8988T (cell line): ENCODE results near the gene PFN3.
A peak's percentile ranks its signal among the peaks of the same experiment; 100 is the strongest.

Source experiments
- DNase-seq: peaks from one replicate; pipeline ENCODE4 v3.0.0; 2011

Gene PFN3

GRCh38 chr5:177359451-177359851 is 41.0 kb downstream of the PFN3 start:
- no peak for DNase-seq

GRCh38 chr5:177358370-177358819 is 42.1 kb downstream of the PFN3 start:
- no peak for DNase-seq

GRCh38 chr5:177357459-177358351 is 42.8 kb downstream of the PFN3 start, which contains the start of gene RGS14:
RGS14 (plus strand) TSS chr5:177357924; CDS start chr5:177358025, 101 bp downstream.
- DNase-seq = no peak

GRCh38 chr5:177357146-177357458 is 43.4 kb downstream of the PFN3 start:
- no peak for DNase-seq

- DNase-seq = no peak
These were observed 43.7 kb downstream of the PFN3 start for GRCh38 chr5:177356746-177357145.

GRCh38 chr5:177355868-177356168 is 44.6 kb downstream of the PFN3 start:
- no peak for DNase-seq

GRCh38 chr5:177355162-177355867 is 45.1 kb downstream of the PFN3 start:
- DNase-seq = no peak

GRCh38 chr5:177354711-177355110 is 45.8 kb downstream of the PFN3 start:
- DNase-seq = no peak

GRCh38 chr5:177354256-177354655 is 46.2 kb downstream of the PFN3 start:
- DNase-seq = no peak

GRCh38 chr5:177353093-177353492 is 47.4 kb downstream of the PFN3 start:
- no peak for DNase-seq

GRCh38 chr5:177351392-177352329 is 48.8 kb downstream of the PFN3 start, which contains the start of gene LMAN2:
LMAN2 (minus strand) TSS chr5:177351668; CDS start chr5:177351647, 21 bp downstream.
- DNase-seq = peak; percentile 97

GRCh38 chr5:177350776-177351391 is 49.6 kb downstream of the PFN3 start:
- no peak for DNase-seq
